ENCODE measurements around the gene HINFP.

GRCh38 chr11:119112314-119113020 is 8.9 kb upstream of the HINFP start:
- TF ChIP-seq CTCF (IDR thresholded peaks at IDR 0.05), result no peak
- no peak for TF ChIP-seq ZFX (IDR thresholded peaks at IDR 0.05; ENCODE audit: borderline replicate concordance)

Measured in 22Rv1 (cell line).